Left kidney (tissue), 2 donors: ENCODE results near the gene NDUFS7. TPM values are rescaled to one million over a fixed set of nuclear protein-coding genes. Genes with fewer than 3 reads are reported as not detected.
A peak's percentile ranks its signal among the peaks of the same experiment; 100 is the strongest.
"Not testable (repeated sequence)": the region's sequence is repeated elsewhere in the genome, so short reads cannot be mapped to it uniquely, and the experiment has no call there.

Experiments
- DNase-seq: peaks from one replicate; pipeline ENCODE4 v3.0.0-alpha.2; 2013
- polyA plus RNA-seq: library from polyadenylated mRNA; unstranded; fragments of 120-200 nt; gene quantifications from one replicate; pipeline ENCODE4 v1.2.1, GENCODE V29; 2013; ENCODE audit not compliant: insufficient read length

NDUFS7 gene
- polyA plus RNA-seq, 1 donor, result 40.2 TPM

DNA sequence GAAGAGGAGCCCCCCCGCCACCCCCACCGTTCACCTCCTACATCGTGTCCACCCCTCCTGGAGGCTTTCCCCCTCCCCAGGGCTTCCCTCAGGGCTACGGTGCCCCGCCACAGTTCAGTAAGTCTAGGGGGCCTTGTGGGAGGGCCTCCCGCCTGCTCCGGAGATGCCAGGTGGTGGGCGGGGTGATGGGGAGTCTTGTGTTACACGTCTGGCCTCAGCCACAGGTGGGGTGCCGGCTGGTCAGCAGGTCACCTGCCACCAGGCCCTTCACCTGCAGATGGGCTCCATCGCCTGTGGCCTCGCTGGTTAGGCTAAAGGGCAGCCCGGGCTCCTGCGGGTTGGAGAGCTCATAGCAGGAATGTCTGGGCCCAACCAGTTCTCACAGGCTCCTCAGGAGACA is 46.5 kb downstream of the NDUFS7 start:
- no peak for DNase-seq

- no peak for DNase-seq
Observed at GRCh38 chr19:1431759-1432506, 48.2 kb downstream of the NDUFS7 start.

GRCh38 chr19:1432507-1432887 is 48.8 kb downstream of the NDUFS7 start:
- no peak for DNase-seq

GRCh38 chr19:1433119-1434039 is 49.7 kb downstream of the NDUFS7 start:
- DNase-seq, result no peak

GRCh38 chr19:1434040-1434366 is 50.3 kb downstream of the NDUFS7 start:
- DNase-seq, result no peak

DNA sequence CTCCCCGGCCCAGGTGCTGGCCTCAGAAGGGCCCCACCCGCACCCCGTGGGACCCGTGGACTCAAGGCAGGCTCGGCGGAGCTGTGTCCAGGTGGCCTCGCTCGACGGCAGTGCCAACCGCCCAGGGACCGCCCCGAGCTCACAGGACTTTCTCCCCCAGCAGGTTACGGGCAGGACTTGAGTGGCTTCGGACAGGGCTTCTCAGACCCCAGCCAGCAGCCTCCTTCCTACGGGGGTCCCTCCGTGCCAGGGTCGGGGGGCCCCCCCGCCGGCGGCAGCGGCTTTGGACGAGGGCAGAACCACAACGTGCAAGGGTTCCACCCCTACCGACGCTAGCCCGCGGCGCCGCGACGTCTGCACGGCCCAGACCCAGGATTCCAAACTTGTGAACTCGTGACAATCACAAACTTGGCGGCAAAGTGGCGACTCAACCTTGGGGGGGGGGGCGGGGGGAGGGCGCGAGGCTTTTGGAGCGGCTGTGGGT is 50.9 kb downstream of the NDUFS7 start:
- no peak for DNase-seq

- DNase-seq, result no peak
Observed at GRCh38 chr19:1435378-1435989, 51.8 kb downstream of the NDUFS7 start.

DNA sequence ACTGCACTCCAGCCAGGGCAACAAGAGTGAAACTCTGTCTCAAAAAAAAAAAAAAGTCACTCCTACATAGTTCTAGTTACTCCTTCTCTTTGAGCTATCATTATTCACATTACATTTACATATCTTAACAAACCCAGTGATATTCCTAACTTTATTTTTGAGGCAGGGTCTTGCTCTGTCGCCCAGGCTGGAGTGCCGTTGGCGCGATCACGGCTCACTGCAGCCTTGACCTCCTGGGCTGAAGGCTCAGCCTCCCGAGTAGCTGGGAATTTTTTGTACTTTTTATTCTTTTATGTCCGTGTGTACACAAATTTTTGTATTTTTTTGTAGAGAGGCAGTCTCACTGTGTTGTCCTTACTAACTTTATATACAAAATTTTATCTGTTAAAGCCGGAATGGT is 53.9 kb downstream of the NDUFS7 start:
- DNase-seq, result no peak

DNA sequence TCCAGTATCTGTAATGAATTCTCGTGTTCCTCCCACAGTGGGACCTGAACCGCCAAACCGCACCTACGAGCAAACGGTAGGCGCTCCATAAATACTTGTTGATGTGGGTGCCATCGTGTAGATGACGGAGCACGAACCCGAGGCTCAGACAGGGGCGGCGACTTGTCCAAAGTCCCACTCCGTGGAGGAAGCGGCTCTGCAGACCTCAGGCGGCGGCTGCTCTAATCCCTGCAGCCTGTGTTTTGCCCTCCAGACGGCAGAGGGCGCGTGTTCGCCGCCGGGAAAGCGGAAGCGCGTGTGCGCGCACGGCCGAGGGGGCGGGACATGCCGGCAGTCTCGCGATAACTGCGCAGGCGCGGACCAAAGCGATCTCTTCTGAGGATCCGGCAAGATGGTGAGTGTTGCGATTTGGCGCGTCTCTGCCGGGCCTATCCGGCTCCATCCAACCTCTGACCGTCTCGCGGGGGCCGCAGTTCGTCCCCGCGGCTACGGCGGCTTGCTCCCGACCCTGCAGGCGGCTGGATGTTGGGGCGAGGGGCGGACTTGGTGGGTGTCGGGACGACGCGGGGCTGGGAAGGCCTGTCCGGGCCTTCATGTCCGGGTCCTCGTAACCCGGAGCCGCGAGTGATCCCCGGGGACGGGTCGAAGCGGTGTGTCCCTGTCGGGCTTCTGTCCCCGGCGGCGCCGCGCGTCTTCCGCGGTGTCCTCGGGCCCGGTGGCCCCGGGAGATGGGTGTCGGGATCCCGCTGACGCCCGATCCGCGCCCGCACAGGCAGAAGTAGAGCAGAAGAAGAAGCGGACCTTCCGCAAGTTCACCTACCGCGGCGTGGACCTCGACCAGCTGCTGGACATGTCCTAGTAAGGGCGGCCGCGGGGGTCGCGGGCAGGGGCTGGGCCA is 54.6 kb downstream of the NDUFS7 start, which contains the start of gene RPS15:
Gene RPS15 (plus strand): TSS at position 362 of the 898 bp plus-strand sequence. CDS start 30 bp downstream, at position 392.
- peak; percentile 92 for DNase-seq

DNA sequence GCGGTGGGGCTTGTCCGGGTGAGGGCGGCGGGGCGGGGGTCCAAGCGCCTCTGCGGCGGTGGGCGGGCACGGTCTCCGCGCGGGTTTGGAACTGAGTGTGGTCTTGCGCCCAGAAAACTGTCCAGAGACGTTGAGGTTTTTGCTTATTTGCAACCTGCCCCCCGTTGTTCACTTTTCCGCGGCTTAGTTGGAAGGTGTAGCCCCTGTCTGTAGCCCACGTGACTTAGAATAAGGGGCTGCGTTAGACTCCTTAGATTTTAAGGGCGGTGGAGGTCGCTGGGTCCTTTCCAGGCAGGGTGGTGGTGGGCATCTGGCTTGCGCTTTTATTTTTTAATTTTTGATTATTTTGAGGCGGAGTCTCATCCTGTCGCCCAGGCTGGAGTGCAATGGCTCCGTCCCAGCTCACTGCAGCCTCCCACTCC is 55.2 kb downstream of the NDUFS7 start:
- DNase-seq, result no peak

DNA sequence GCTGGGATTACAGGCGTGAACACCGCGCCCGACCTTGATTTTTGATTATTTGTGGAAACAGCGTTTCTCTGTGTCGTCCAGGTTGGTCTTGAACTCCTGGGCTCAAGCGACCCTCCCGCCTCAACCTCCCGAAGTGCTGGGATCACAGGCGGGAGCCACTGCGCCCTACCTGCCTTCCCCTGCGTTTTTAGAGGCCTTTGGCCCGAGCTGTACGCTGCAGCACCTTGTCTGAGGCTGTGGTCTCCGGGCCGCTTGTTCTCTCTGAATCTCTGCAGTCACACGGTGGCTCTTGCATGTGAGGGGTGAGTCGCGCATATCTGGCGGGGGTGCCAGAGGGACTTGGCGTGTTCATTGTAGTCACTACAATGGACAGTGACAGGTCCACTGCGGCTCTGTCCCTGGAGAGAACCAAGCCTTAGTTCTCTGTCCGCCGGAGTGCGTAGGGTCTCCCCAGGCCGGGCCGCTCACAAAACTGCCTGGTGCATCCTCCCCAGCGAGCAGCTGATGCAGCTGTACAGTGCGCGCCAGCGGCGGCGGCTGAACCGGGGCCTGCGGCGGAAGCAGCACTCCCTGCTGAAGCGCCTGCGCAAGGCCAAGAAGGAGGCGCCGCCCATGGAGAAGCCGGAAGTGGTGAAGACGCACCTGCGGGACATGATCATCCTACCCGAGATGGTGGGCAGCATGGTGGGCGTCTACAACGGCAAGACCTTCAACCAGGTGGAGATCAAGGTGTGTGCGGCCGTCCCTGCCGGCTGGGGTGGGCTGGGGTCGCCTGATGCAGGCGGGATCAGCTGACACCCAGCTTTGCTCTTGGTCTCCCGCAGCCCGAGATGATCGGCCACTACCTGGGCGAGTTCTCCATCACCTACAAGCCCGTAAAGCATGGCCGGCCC is 56.1 kb downstream of the NDUFS7 start:
- DNase-seq, result not testable (repeated sequence)

DNA sequence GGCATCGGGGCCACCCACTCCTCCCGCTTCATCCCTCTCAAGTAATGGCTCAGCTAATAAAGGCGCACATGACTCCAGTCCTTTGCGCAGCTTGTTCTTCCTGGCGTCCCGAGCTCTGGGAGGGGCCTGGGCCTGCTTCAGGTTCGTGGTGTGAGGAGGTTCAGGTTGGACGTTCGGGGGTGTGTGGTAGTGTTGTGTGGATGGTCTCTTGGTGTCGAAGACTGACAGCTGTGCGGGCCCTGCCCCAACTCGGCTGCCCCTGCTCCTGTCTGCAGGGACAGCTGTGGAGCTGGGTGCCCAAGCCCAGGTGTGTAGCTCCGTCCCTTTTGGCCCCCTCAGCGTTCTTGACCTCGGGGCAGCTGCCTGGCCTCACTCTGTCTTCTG is 56.7 kb downstream of the NDUFS7 start:
- DNase-seq, result no peak

DNA sequence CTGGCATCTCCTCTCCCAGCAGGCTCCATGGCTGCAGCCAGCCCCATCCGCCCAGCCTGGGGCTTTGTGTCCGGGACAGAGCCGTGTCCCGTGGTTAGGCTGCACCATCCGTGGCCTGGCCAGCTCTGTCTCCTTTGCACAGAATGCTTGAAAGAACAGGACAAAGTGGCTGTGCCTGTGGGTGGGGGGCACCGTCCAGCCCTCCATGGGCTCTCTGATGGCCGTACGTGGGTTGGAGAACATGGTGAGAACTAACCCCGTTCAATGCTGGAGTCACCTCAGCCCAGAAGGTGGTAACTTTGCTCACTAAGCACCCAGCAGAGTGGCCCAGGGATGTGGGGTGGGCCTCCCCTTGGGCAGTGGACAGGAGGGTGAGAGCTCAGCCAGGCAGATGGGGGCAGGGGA is 57.3 kb downstream of the NDUFS7 start:
- no peak for DNase-seq

DNA sequence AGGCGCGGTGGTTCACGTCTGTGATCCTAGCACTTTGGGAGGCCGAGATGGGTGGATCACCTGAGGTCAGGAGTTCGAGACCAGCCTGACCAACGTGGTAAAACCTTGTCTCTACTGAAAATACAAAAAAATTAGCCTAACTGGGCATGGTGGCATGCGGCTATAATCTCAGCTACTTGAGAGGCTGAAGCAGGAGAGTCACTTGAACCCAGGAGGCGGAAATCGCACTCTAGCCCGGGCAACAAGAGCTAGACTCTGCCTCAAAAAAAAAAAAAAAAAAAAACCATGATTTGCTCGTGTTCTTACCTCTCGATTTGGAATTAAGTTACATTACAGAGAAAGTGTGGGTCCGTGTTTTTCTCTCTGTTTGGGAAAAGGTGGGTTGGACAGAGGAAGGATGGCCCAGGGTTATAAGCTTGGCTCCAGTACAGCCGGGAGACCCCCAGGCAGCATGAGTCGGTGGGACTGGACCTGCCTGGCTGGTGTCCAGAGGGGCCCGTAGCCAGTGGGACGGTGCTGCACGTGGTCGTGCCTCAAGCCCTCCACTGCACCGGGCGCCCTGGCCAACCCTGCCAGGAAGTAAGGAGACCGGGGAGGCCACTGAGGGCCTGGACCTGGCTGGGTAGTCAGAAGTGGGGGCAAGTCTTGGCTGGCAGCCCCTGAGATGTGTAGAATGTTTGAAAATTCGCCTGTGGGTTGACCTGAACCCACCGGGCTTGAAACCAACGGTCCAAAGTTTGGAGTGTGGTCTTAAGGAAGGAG is 58.2 kb downstream of the NDUFS7 start:
- DNase-seq, result no peak

Other genes with a start within 250 kb of the NDUFS7 start
- 15.1 TPM for gene SBNO2, start 209.6 kb upstream of the NDUFS7 start, polyA plus RNA-seq
- 56.2 TPM for gene STK11, start 178.1 kb upstream of the NDUFS7 start, polyA plus RNA-seq
- 1.4 TPM for gene CBARP, start 145.9 kb upstream of the NDUFS7 start, polyA plus RNA-seq
- 76.3 TPM for gene ATP5F1D, start 142.2 kb upstream of the NDUFS7 start, polyA plus RNA-seq
- 43.8 TPM for gene MIDN, start 135.3 kb upstream of the NDUFS7 start, polyA plus RNA-seq
- 895 TPM for gene CIRBP, start 114.6 kb upstream of the NDUFS7 start, polyA plus RNA-seq
- 16.2 TPM for gene FAM174C, start 108.4 kb upstream of the NDUFS7 start, polyA plus RNA-seq
- gene EFNA2, start 98.0 kb upstream of the NDUFS7 start, polyA plus RNA-seq, result 1.4 TPM
- gene GAMT, start 17.6 kb downstream of the NDUFS7 start, polyA plus RNA-seq, result 25.7 TPM
- 91.8 TPM for gene DAZAP1, start 23.7 kb downstream of the NDUFS7 start, polyA plus RNA-seq
- 539 TPM for gene RPS15, start 54.5 kb downstream of the NDUFS7 start, polyA plus RNA-seq
- gene APC2, start 66.2 kb downstream of the NDUFS7 start, polyA plus RNA-seq, result 1.3 TPM
- gene C19orf25, start 95.3 kb downstream of the NDUFS7 start, polyA plus RNA-seq, result 19.5 TPM
- 5.0 TPM for gene PCSK4, start 106.4 kb downstream of the NDUFS7 start, polyA plus RNA-seq
- 15.7 TPM for gene REEP6, start 107.3 kb downstream of the NDUFS7 start, polyA plus RNA-seq
- gene ADAMTSL5, start 129.1 kb downstream of the NDUFS7 start, polyA plus RNA-seq, result 0.27 TPM
- 0.23 TPM for gene PLK5, start 140.2 kb downstream of the NDUFS7 start, polyA plus RNA-seq
- 19.1 TPM for gene MEX3D, start 184.4 kb downstream of the NDUFS7 start, polyA plus RNA-seq
- 47.3 TPM for gene MBD3, start 209.0 kb downstream of the NDUFS7 start, polyA plus RNA-seq
- 82.3 TPM for gene UQCR11, start 221.6 kb downstream of the NDUFS7 start, polyA plus RNA-seq